H1 (cell line): ENCODE measurements around the gene DARS2. TPM values are rescaled to one million over a fixed set of nuclear protein-coding genes. Genes with fewer than 3 reads are reported as not detected.
A peak's percentile ranks its signal among the peaks of the same experiment; 100 is the strongest.

Source experiments
- BCL11A ChIP-seq, 2 experiments: IDR thresholded peaks; one replicate each; pipeline ENCODE4 v1.6.1; 2011; ENCODE audit warnings: low read depth in 2 of 2, low read length in 2 of 2, mild to moderate bottlenecking in 2 of 2
- CBX8 ChIP-seq: fragments of 300-800, 300-1000 bp; sonication (generic); IDR thresholded peaks from 2 replicates; pipeline ENCODE4 v1.7.1; 2016; ENCODE audit warnings: low read depth, low read length, borderline replicate concordance
- CEBPB ChIP-seq: IDR thresholded peaks from 2 replicates; pipeline ENCODE4 v1.6.1; 2012; ENCODE audit warnings: low read depth, low read length
- CHD2 ChIP-seq: IDR thresholded peaks from 2 replicates; pipeline ENCODE4 v1.6.1; 2012; ENCODE audit warnings: low read length, improper control_type of control experiment
- FOSL1 ChIP-seq: IDR thresholded peaks from 2 replicates; pipeline ENCODE4 v1.6.1; 2011; ENCODE audit warnings: mild to moderate bottlenecking, low read depth, low read length, moderate library complexity; ENCODE audit not compliant: insufficient read depth
- GTF2F1 ChIP-seq: IDR thresholded peaks from 2 replicates; pipeline ENCODE4 v1.6.1; 2012; ENCODE audit warnings: low read depth, low read length, improper control_type of control experiment, borderline replicate concordance
- MAFK ChIP-seq: IDR thresholded peaks from 2 replicates; pipeline ENCODE4 v1.6.1; 2012; ENCODE audit warnings: low read depth, mild to moderate bottlenecking, improper control_type of control experiment, low read length
- NRF1 ChIP-seq: IDR thresholded peaks from 2 replicates; pipeline ENCODE4 v1.6.1; 2011; ENCODE audit warnings: mild to moderate bottlenecking, low read depth, low read length, improper control_type of control experiment
- PHF8 ChIP-seq: fragments of 200-600 bp; sonication (generic); conservative IDR thresholded peaks from 2 replicates; pipeline ENCODE4 v1.7.1; 2012; ENCODE audit warnings: low read depth, mild to moderate bottlenecking, inconsistent platforms, low read length, moderate library complexity
- POU5F1 ChIP-seq: IDR thresholded peaks from 2 replicates; pipeline ENCODE4 v1.6.1; 2011; ENCODE audit warnings: low read depth, mild to moderate bottlenecking, low read length, moderate library complexity
- RAD21 ChIP-seq, 2 experiments: IDR thresholded peaks in 1 of 2; conservative IDR thresholded peaks in 1 of 2; 2 replicates each; pipeline ENCODE4 v1.6.1; 2011; ENCODE audit warnings: low read depth in 2 of 2, low read length in 2 of 2, improper control_type of control experiment in 1 of 2, inconsistent platforms in 1 of 2, mild to moderate bottlenecking in 1 of 2, moderate library complexity in 1 of 2
- RBBP5 ChIP-seq: IDR thresholded peaks from 2 replicates; pipeline ENCODE4 v1.7.1; 2012; ENCODE audit warnings: low read depth, mild to moderate bottlenecking, inconsistent platforms, low read length, moderate library complexity, borderline replicate concordance
- SAP30 ChIP-seq: fragments of 300-600 bp; sonication (generic); IDR thresholded peaks from 2 replicates; pipeline ENCODE4 v1.7.1; 2012; ENCODE audit warnings: low read length, moderate library complexity, mild to moderate bottlenecking, inconsistent platforms; ENCODE audit not compliant: insufficient read depth, insufficient replicate concordance
- SIN3A ChIP-seq, 2 experiments: IDR thresholded peaks in 1 of 2; conservative IDR thresholded peaks in 1 of 2; 2 replicates each; pipeline ENCODE4 v1.6.1; 2011 to 2012; ENCODE audit warnings: low read length in 2 of 2, improper control_type of control experiment in 1 of 2, low read depth in 1 of 2, mild to moderate bottlenecking in 1 of 2
- SIRT6 ChIP-seq: IDR thresholded peaks from one replicate; pipeline ENCODE4 v1.7.1; 2012; ENCODE audit warnings: low read length, inconsistent platforms
- SRF ChIP-seq: IDR thresholded peaks from 2 replicates; pipeline ENCODE4 v1.6.1; 2011; ENCODE audit warnings: mild to moderate bottlenecking, low read depth, low read length, moderate library complexity
- TAF1 ChIP-seq: IDR thresholded peaks from 2 replicates; pipeline ENCODE4 v1.6.1; 2011; ENCODE audit warnings: mild to moderate bottlenecking, low read depth, low read length
- TAF7 ChIP-seq: optimal IDR thresholded peaks from 2 replicates; pipeline ENCODE3; 2011; ENCODE audit warnings: low read depth, mild to moderate bottlenecking, inconsistent platforms, low read length, moderate library complexity, borderline replicate concordance
- polyA plus RNA-seq, 7 experiments: library from polyadenylated mRNA; depleted of rRNA in 3 of 7; stranded (reverse) in 5 of 7; unstranded in 2 of 7; fragments of >200 nt in 5 of 7; fragments of 200-250 nt in 2 of 7; gene quantifications; 1 replicate in 5 of 7; 2 replicates in 1 of 7; 4 replicates in 1 of 7; pipeline versions ENCODE4 v1.2.1 to v1.2.3, GENCODE V29; 2011 to 2013; ENCODE audit warnings: missing spikeins in 2 of 7, mixed read lengths in 2 of 7
- total RNA-seq: library from RNA; stranded (reverse); fragmentation: NEBNext Ultra II Directional; extraction: Animal tissue kit (Norgen Biotek cat#: 25700); gene quantifications from 2 replicates; pipeline ENCODE4 v1.2.1, GENCODE V29; 2021
- TF ChIP-seq, protein P1 (sequence below): IDR thresholded peaks from 2 replicates; pipeline ENCODE4 v1.6.1; 2011; ENCODE audit warnings: low read length, improper control_type of control experiment
- TF ChIP-seq, protein P2 (sequence below): IDR thresholded peaks from 2 replicates; pipeline ENCODE4 v1.6.1; 2011; ENCODE audit warnings: low read depth, mild to moderate bottlenecking, low read length; ENCODE audit not compliant: insufficient read depth
- TF ChIP-seq, protein P3 (sequence below): IDR thresholded peaks from 2 replicates; pipeline ENCODE4 v1.6.1; 2012; ENCODE audit warnings: inconsistent platforms

Gene DARS2
- total and polyA plus RNA-seq, 2 of the 8 experiments (the other 6 are each of a cell fraction or from before 2014, with no cell fraction given), result 21.0 to 35.2 TPM

GRCh38 chr1:173867753-173868265 lies 43.3 kb downstream of the DARS2 start, which contains the start of gene GAS5 (continued):
- TF ChIP-seq RAD21 (IDR thresholded peaks at IDR 0.05 in 1 of 2, conservative IDR thresholded peaks at IDR 0.05 in 1 of 2; ENCODE audit: low read depth in 2 of 2, low read length in 2 of 2) (no peak), FOSL1 (no peak), NRF1 (no peak; the same call in 1 of the 2 replicates), SAP30 (peak; percentile 51), POU5F1 (no peak), SIRT6 (no peak), GTF2F1 (peak; percentile 96), SRF (no peak), CEBPB (no peak), CBX8 (no peak), BCL11A (IDR thresholded peaks at IDR 0.05; ENCODE audit: low read depth in 2 of 2, low read length in 2 of 2) (no peak), TAF7 (peak; percentile 99), TAF1 (peak; percentile 99), CHD2 (no peak), PHF8 (peak; percentile 93), RBBP5 (no peak), MAFK (no peak), SIN3A (conservative IDR thresholded peaks at IDR 0.05 in 1 of 2, IDR thresholded peaks at IDR 0.05 in 1 of 2; ENCODE audit: low read depth in 1 of 2, low read length in 2 of 2) (peak; percentile 75 to 85; a peak in 2 of 4 replicates)
- TF ChIP-seq, protein P1, sequence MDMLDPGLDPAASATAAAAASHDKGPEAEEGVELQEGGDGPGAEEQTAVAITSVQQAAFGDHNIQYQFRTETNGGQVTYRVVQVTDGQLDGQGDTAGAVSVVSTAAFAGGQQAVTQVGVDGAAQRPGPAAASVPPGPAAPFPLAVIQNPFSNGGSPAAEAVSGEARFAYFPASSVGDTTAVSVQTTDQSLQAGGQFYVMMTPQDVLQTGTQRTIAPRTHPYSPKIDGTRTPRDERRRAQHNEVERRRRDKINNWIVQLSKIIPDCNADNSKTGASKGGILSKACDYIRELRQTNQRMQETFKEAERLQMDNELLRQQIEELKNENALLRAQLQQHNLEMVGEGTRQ, result peak; percentile 88
- TF ChIP-seq, protein P2, sequence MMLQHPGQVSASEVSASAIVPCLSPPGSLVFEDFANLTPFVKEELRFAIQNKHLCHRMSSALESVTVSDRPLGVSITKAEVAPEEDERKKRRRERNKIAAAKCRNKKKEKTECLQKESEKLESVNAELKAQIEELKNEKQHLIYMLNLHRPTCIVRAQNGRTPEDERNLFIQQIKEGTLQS, result peak; percentile 41; the same call in 1 of the 2 replicates
- TF ChIP-seq, protein P3, sequence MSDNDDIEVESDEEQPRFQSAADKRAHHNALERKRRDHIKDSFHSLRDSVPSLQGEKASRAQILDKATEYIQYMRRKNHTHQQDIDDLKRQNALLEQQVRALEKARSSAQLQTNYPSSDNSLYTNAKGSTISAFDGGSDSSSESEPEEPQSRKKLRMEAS, result peak; percentile 7
